H1 (cell line): ENCODE data around the gene PIK3C2G.

Experiments used
- MAFK ChIP-seq: IDR thresholded peaks from 2 replicates; pipeline ENCODE4 v1.6.1; 2012; ENCODE audit warnings: low read depth, mild to moderate bottlenecking, improper control_type of control experiment, low read length
- TF ChIP-seq, protein P1 (sequence below), 3 experiments: IDR thresholded peaks; 1 replicate in 2 of 3; 2 replicates in 1 of 3; pipeline versions ENCODE4 v1.5.1 to v1.6.1; 2011; ENCODE audit warnings: low read length in 3 of 3, mild to moderate bottlenecking in 3 of 3, inconsistent platforms in 2 of 3, low read depth in 1 of 3, moderate library complexity in 1 of 3; ENCODE audit not compliant: insufficient read depth in 1 of 3; ENCODE audit errors: control extremely low read depth in 1 of 3

DNA sequence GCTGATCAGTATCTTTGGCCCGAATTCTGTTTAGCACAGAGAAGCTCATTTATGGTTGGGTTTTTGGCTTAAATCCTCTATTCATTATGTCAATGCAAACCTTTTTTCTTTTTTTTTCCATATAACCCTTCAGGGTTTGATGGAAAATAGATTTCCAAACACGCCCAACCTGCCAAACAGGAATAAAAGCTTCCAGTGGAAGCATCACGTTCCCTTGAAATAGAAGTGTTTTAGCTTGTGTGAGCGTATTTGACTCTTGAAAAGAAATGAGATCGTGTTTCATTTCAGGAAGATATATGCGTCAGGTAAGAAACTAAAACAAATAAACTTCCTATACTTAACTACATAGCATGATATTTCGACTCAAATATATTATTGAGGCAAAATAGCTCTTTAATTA is at the start of gene PIK3C2G:
- TF ChIP-seq MAFK: no peak
- TF ChIP-seq, protein P1, sequence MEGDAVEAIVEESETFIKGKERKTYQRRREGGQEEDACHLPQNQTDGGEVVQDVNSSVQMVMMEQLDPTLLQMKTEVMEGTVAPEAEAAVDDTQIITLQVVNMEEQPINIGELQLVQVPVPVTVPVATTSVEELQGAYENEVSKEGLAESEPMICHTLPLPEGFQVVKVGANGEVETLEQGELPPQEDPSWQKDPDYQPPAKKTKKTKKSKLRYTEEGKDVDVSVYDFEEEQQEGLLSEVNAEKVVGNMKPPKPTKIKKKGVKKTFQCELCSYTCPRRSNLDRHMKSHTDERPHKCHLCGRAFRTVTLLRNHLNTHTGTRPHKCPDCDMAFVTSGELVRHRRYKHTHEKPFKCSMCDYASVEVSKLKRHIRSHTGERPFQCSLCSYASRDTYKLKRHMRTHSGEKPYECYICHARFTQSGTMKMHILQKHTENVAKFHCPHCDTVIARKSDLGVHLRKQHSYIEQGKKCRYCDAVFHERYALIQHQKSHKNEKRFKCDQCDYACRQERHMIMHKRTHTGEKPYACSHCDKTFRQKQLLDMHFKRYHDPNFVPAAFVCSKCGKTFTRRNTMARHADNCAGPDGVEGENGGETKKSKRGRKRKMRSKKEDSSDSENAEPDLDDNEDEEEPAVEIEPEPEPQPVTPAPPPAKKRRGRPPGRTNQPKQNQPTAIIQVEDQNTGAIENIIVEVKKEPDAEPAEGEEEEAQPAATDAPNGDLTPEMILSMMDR (IDR thresholded peaks at IDR 0.05; ENCODE audit: control extremely low read depth in 1 of 3, insufficient read depth in 1 of 3, low read depth in 1 of 3, low read length in 3 of 3): no peak
